Heart left ventricle (tissue), 13 donors: ENCODE results near the gene CPT2.

Experiments
- CTCF ChIP-seq, 12 donors: fragments of 200-600 bp; sonication (generic) in 4 of 12; IDR thresholded peaks; one replicate each; pipeline versions ENCODE4 v1.5.0 to v1.8.0; 2018 to 2022; ENCODE audit warnings: antibody characterized with exemption in 12 of 12, mild to moderate bottlenecking in 5 of 12
- POLR2A ChIP-seq, 2 donors: fragments of 450-650 bp; IDR thresholded peaks; one replicate each; pipeline ENCODE4 v1.6.1; 2017; ENCODE audit warnings: antibody characterized with exemption in 2 of 2, mild to moderate bottlenecking in 2 of 2, moderate library complexity in 2 of 2
- donor health status: ischemic (EF 13 %, LVEDD 7.1; RV severe dilation, severe dysfunction).
- donor health status: DM: no; HTN: yes; CAD: no.
- donor health status: DM: no; HTN: no; CAD: no.
- donor health status: ischemic (EF 25% LVEDD 6.9; RV normal size, moderate dysfunction).
- donor health status: ischemic (EF 25% LVEDD 5.7; RV mildly dilated, moderate dysfunction).
- donor health status: ischemic (EF 35%, LVEDD 5.7; RV mildly dilated, moderate dysfunction).
- donor health status: nonischemic (EF 11% LVEDD 7.7; RV severe dilation, severe dysfunction).
- donor health status: DM: yes; HTN: yes; CAD: no.
- donor health status: PGD.
- donor health status: ischemic (EF 29% LVEDD 5.4; RV normal size, mild dysfunction).
- donor health status: nonischemic (EF 23%, LVEDD 6.1; RV moderate dilation, normal function).

- TF ChIP-seq CTCF (IDR thresholded peaks at IDR 0.05), result no peak
- no peak for TF ChIP-seq POLR2A (IDR thresholded peaks at IDR 0.05)
Observed at GRCh38 chr1:53166912-53167311, 29.7 kb upstream of the CPT2 start.
